Kidney tubule cell (primary cell): ENCODE measurements around the gene CRYBA1.

ENCODE experiments used
- DNase-seq: peaks from one replicate; pipeline ENCODE4 v3.0.0-alpha.2; 2018; ENCODE audit warnings: low spot score

The CRYBA1 gene

GRCh38 chr17:29283496-29283895 lies 36.8 kb downstream of the CRYBA1 start:
- DNase-seq, result no peak

- DNase-seq, result no peak
Measured at GRCh38 chr17:29283961-29284360, 37.3 kb downstream of the CRYBA1 start.

GRCh38 chr17:29289852-29290251 lies 43.2 kb downstream of the CRYBA1 start:
- no peak for DNase-seq

- peak; percentile 77 for DNase-seq
Measured at GRCh38 chr17:29291163-29291752, 44.6 kb downstream of the CRYBA1 start.

- DNase-seq, result peak; percentile 44
Measured at GRCh38 chr17:29292071-29292991, 45.7 kb downstream of the CRYBA1 start.

GRCh38 chr17:29292992-29293889 lies 46.6 kb downstream of the CRYBA1 start:
- DNase-seq, result peak; percentile 65

GRCh38 chr17:29293890-29294579 lies 47.4 kb downstream of the CRYBA1 start, which contains the start of gene NUFIP2:
Gene NUFIP2, minus strand, starts transcription at chr17:29294148. Its CDS starts 89 bp downstream, at chr17:29294059.
- peak; percentile 98 for DNase-seq

- DNase-seq, result no peak
Measured at GRCh38 chr17:29294580-29294900, 47.9 kb downstream of the CRYBA1 start.

GRCh38 chr17:29295420-29295819 lies 48.8 kb downstream of the CRYBA1 start:
- DNase-seq, result no peak

GRCh38 chr17:29299031-29299430 lies 52.4 kb downstream of the CRYBA1 start:
- DNase-seq, result no peak

- no peak for DNase-seq
Measured at GRCh38 chr17:29303386-29303785, 56.7 kb downstream of the CRYBA1 start.
